ENCODE results near the gene HDGF.
A peak's percentile ranks its signal among the peaks of the same experiment; 100 is the strongest.
"Not testable (repeated sequence)": the region's sequence is repeated elsewhere in the genome, so short reads cannot be mapped to it uniquely, and the experiment has no call there.

HDGF gene

DNA sequence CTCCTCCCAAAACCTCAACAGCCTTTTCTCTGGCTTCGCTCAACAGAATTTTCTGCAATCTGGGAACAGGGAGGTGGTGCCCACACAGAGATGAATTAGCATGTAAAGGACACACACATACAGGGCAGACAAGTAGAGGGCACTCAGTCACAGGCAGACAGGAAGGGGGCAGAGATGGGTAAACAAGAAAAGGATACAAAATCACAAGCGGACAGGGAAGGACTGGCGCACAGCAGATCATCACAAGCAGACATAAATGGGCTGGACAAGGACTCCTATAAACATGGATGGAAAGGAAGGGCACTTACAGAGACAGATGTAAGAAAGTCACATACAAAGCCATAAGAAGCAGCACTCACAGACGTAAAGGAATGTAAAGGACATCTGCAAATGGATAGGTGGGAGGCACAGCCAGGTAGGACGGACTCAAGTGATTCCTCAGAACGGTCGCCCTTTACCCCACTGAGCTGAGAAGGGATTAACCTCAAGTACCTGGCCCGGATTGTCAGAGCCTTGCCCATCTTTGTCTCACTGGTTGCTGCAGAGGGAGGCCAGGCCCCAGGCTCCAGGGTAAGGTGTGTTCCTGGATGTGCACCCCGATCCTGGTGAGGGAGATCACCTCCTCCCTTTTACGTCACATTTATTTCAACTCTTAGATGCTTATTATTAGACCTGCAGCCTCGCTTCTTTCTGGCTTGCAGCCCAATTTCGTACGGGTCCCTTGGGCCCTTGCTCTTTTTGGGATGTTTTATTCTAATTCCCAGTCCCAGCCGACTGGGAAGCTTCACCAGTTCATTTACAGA is 15.0 kb upstream of the HDGF start:
- DNase-seq: peak; percentile 16

DNA sequence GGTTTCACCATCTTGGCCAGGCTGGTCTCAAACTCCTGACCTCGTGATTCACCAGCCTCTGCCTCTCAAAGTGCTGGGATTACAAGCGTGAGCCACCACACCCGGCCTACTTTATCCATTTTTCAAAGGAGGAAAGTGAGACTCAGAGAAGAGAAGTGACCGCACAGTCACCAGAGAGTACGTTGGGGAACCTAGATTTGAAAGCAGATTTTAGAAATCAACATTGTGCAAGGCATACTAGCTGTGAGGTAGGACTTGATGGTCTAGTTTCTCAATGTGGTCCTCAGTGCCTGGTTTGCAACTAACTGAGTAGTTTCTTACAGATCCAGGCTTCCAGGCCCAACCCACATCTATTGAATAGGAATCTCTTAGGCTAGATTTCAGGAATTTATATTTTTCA is 14.2 kb upstream of the HDGF start:
- no peak for DNase-seq

DNA sequence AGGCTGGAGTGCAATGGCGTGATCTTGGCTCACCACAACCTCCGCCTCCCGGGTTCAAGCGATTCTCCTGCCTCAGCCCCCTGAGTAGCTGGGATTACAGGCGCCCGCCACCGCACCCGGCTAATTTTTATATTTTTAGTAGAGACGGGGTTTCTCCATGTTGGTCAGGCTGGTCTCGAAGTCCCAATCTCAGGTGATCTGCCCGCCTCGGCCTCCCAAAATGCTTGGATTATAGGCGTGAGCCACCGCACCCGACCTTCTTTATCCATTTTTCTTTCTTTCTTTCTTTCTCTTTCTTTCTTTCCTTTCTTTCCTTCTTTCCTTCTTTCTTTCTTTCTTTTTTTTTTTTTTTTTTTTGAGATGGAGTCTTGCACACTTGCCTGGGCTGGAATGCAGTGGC is 13.7 kb upstream of the HDGF start:
- DNase-seq: not testable (repeated sequence)

DNA sequence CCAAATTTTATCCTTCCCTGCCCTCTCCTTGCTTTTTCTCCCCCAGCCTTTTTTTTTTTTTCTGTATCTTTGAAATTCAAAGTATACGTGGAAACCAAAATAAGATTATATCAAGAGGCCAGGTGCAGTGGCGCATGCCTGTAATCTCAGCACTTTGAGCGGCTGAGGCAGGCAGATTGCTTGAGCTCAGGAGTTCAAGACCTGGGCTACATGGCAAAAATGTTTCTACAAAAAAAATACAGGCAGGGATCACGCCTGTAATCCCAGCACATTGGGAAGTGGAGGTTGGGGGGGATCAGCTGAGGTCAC is 9.3 kb upstream of the HDGF start:
- DNase-seq: no peak

GRCh38 chr1:156760092-156760795 is 8.8 kb upstream of the HDGF start:
- no peak for DNase-seq

GRCh38 chr1:156757572-156758253 is 6.2 kb upstream of the HDGF start:
- DNase-seq: not testable (repeated sequence)

GRCh38 chr1:156756355-156756754 is 4.9 kb upstream of the HDGF start:
- DNase-seq: no peak

DNA sequence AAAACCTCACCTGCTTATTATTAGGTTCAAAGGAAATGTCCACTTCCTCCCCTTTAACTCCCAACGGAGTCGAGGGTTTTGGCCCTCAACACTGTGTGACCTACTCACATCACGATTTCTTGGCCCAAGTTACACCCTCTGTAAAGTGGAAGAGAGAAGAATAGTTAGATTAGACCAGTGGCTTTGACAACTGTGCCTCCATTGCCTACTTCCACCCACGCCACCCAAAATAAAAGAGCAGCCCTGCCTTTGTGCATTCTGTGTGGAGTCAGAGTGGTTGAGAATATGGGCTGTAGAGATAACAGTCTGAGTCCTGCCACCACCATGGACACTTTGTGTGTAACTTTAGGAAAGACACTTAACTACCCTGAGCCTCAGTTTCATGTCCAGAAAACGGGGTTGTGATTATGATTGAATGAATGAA is 4.1 kb upstream of the HDGF start:
- no peak for DNase-seq

DNA sequence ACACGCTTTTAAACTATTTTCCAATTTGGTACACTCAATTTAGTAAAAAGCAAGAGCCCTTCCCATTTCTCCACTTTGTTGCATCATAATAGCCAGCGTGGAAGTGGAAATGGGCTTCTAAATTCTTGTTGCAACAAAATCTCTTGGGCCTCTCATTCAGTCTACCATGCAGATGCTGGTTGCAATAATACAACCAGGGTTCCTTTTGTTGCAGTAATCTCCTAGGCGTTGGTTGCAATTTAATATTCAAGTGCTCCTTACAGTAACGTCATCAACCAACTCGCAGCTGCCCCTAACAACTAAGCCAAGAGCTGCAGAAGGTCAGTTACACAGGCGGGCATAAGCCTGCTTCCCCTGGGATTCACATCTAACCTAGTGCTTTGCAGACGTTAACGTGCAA is 2.7 kb upstream of the HDGF start:
- DNase-seq: no peak

DNA sequence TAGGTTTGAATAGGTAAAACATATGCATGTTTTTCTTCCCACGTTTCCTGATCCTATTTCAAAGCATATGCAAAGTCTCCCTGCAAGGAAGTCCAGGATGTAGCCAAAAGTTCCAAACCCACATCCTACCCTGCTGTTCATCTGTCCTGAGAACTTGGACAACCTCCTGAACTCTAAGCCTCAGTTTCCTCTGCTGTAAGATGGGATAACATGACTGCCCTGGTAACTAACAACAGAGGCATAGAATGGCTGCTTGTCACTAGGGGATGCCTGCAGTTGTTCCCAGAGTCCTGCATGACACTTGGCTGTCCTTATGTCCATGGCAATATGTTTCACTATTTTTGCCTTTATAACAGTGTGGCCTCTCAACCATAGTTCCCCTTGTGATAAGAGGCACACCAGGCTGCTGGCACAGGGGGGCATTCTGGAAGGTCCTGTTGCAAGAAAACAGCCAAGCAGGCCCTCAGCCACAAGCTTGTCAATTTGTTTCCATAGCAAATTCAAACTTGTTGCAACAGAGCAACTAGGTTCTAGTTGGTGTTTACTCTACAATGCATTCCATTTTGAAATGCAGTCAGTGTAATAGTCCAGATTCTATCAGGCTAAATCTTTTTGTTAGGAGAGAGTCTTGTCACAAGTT is 1.5 kb upstream of the HDGF start:
- no peak for DNase-seq

GRCh38 chr1:156751757-156752481 is 444 bp upstream of the HDGF start:
- peak; percentile 91 for DNase-seq

- peak; percentile 26 for DNase-seq
These were observed 594 bp downstream of the HDGF start for GRCh38 chr1:156750711-156751450.

DNA sequence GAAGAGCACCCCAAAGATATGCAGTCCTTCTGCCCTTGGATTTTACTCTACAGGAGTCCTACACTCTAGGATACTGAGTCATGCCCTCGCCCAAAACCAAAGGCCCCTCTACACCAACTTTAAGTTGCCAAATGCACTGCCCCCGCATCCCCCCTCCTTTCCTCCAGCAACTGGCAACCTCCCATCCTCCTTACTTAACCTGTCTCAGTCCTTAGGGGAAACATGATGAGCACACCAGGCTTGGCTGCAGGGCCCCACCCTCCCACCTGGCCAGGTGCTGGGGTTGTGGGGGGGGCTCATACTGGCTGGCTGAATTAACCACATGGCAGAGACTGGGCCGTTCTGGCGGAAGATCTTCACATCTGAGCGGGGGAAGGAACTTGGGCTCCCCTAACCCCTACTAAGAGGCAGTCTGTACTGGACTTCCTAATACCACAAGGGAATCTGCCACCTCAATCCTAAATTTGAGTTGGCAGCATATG is 1.2 kb downstream of the HDGF start:
- DNase-seq: peak; percentile 41

GRCh38 chr1:156749419-156750118 is 1.9 kb downstream of the HDGF start:
- DNase-seq: no peak

GRCh38 chr1:156748670-156749418 is 2.6 kb downstream of the HDGF start:
- peak; percentile 66 for DNase-seq

- peak; percentile 80 for DNase-seq
These were observed 3.5 kb downstream of the HDGF start for GRCh38 chr1:156747742-156748669.

- DNase-seq: peak; percentile 90
These were observed 4.5 kb downstream of the HDGF start for GRCh38 chr1:156746728-156747631.

DNA sequence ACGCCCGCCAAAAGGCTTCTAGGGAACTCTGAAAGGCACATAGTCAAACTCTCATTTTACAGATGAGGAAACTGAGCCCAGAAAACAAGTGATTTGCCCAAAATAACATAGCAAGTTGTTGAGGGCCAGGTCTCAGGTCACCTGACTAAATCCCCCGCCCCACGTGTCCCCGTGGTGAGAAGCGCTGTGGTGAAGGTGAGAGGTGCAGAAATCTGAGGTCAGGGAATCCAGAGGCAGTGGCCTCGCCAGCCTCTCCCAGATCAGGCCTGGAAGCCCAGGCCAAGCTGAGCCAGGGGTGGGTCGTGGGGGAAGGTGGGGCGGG is 5.1 kb downstream of the HDGF start:
- no peak for DNase-seq
